Astrocyte (in vitro differentiated cells and primary cell): ENCODE measurements around the gene C1QTNF2. TPM values are rescaled to one million over a fixed set of nuclear protein-coding genes. Genes with fewer than 3 reads are reported as not detected.
"Not testable (repeated sequence)": the region's sequence is repeated elsewhere in the genome, so short reads cannot be mapped to it uniquely, and the experiment has no call there.

Experiments used
- DNase-seq: peaks from one replicate; pipeline ENCODE4 v3.0.0-alpha.2; 2010; ENCODE audit warnings: low read depth
- FAIRE-seq: peaks from 2 replicates; lab custom pipeline; 2011; peaks lifted over from hg19 to GRCh38; lab: Jason Lieb, UNC
- H2AFZ ChIP-seq: 2 replicates; pipeline ENCODE4 v1.6.0; 2012; ENCODE audit warnings: low read depth, low read length, inconsistent platforms
- H3K27ac ChIP-seq: 2 replicates; pipeline ENCODE4 v1.5.1; 2011; ENCODE audit warnings: low read depth, low read length, inconsistent platforms
- H3K27me3 ChIP-seq: 2 replicates; pipeline ENCODE4 v1.6.0; 2011; ENCODE audit warnings: low read length, inconsistent platforms; ENCODE audit not compliant: insufficient read depth
- H3K36me3 ChIP-seq: 2 replicates; pipeline ENCODE4 v1.5.1; 2011; ENCODE audit warnings: low read length, inconsistent platforms; ENCODE audit not compliant: insufficient read depth
- H3K4me1 ChIP-seq: 2 replicates; pipeline ENCODE4 v1.5.1; 2011; ENCODE audit warnings: low read length, inconsistent platforms; ENCODE audit not compliant: insufficient read depth
- H3K4me2 ChIP-seq: 2 replicates; pipeline ENCODE4 v1.6.0; 2012; ENCODE audit warnings: low read length, inconsistent platforms
- H3K4me3 ChIP-seq: 2 replicates; pipeline ENCODE4 v1.5.1; 2011; ENCODE audit warnings: low read depth, mild to moderate bottlenecking, low read length, inconsistent platforms; ENCODE audit not compliant: insufficient read depth
- H3K79me2 ChIP-seq: 2 replicates; pipeline ENCODE4 v1.6.0; 2012; ENCODE audit warnings: mild to moderate bottlenecking, low read length, inconsistent platforms; ENCODE audit not compliant: insufficient read depth
- H3K9ac ChIP-seq: 2 replicates; pipeline ENCODE4 v1.6.0; 2012; ENCODE audit warnings: mild to moderate bottlenecking, low read length, inconsistent platforms
- H3K9me3 ChIP-seq: 2 replicates; pipeline ENCODE4 v1.5.1; 2012; ENCODE audit warnings: low read depth, mild to moderate bottlenecking, low read length, inconsistent platforms; ENCODE audit not compliant: insufficient read depth
- H4K20me1 ChIP-seq: 2 replicates; pipeline ENCODE4 v1.6.0; 2012; ENCODE audit warnings: low read length, inconsistent platforms; ENCODE audit not compliant: insufficient read depth
- H3K27ac Mint-ChIP-seq: one replicate; pipeline ENCODE4 v1.8.0; 2021; ENCODE audit warnings: mild to moderate bottlenecking, mixed read lengths; ENCODE audit not compliant: unreplicated experiment
- H3K27me3 Mint-ChIP-seq: one replicate; pipeline ENCODE4 v1.8.0; 2021; ENCODE audit warnings: low read depth, mixed read lengths; ENCODE audit not compliant: unreplicated experiment
- H3K36me3 Mint-ChIP-seq: one replicate; pipeline ENCODE4 v1.8.0; 2021; ENCODE audit warnings: low read depth, mixed read lengths; ENCODE audit not compliant: unreplicated experiment
- H3K4me1 Mint-ChIP-seq: one replicate; pipeline ENCODE4 v1.8.0; 2021; ENCODE audit warnings: low read depth, mixed read lengths; ENCODE audit not compliant: unreplicated experiment
- H3K4me3 Mint-ChIP-seq: one replicate; pipeline ENCODE4 v1.8.0; 2021; ENCODE audit warnings: mild to moderate bottlenecking, moderate library complexity, mixed read lengths; ENCODE audit not compliant: unreplicated experiment
- H3K9me3 Mint-ChIP-seq: one replicate; pipeline ENCODE4 v1.8.0; 2021; ENCODE audit warnings: mild to moderate bottlenecking, mixed read lengths; ENCODE audit not compliant: unreplicated experiment
- CTCF ChIP-seq: IDR thresholded peaks from 2 replicates; pipeline ENCODE4 v1.5.1; 2011; ENCODE audit warnings: low read depth, mild to moderate bottlenecking, inconsistent platforms, low read length, moderate library complexity; ENCODE audit not compliant: insufficient read depth
- EZH2 ChIP-seq: IDR thresholded peaks from 2 replicates; pipeline ENCODE4 v1.6.1; 2012; ENCODE audit warnings: mild to moderate bottlenecking, low read length, inconsistent platforms; ENCODE audit not compliant: insufficient read depth
- total RNA-seq: library from RNA; stranded (reverse); gene quantifications from 2 replicates; pipeline ENCODE4 v1.2.1, GENCODE V29; 2021

The C1QTNF2 gene
- total RNA-seq, 1 donor from 2014 or later: 0.64 TPM

- Mint-ChIP-seq H3K36me3 (no peaks in the 10 kb centered on the region), H3K4me3 (no peak overlapping the region), H3K9me3 (no peaks in the 10 kb centered on the region), H3K27me3 (peaks cover 2% of the 10 kb centered on the region), H3K27ac (no peak overlapping the region), H3K4me1 (peaks cover 9% of the 10 kb centered on the region)
- H3K4me2 ChIP-seq: no peak overlapping the region
- TF ChIP-seq EZH2: no peak
- no peak for TF ChIP-seq CTCF
- peaks cover 2% of the 10 kb centered on the region for H3K4me1 ChIP-seq
- H3K27ac ChIP-seq: no peak overlapping the region
- no peaks in the 10 kb centered on the region for H3K79me2 ChIP-seq
- H2AFZ ChIP-seq: no peak overlapping the region
- peak; percentile 81 for DNase-seq
- no peaks in the 10 kb centered on the region for H3K9me3 ChIP-seq
- no peak overlapping the region for H3K9ac ChIP-seq
- no peaks in the 10 kb centered on the region for H3K36me3 ChIP-seq
- no peaks in the 10 kb centered on the region for H3K27me3 ChIP-seq
- H3K4me3 ChIP-seq: no peak overlapping the region
- no peak for FAIRE-seq
- H4K20me1 ChIP-seq: no peaks in the 10 kb centered on the region
These were observed 27.9 kb downstream of the C1QTNF2 start for GRCh38 chr5:160342413-160342941.

DNA sequence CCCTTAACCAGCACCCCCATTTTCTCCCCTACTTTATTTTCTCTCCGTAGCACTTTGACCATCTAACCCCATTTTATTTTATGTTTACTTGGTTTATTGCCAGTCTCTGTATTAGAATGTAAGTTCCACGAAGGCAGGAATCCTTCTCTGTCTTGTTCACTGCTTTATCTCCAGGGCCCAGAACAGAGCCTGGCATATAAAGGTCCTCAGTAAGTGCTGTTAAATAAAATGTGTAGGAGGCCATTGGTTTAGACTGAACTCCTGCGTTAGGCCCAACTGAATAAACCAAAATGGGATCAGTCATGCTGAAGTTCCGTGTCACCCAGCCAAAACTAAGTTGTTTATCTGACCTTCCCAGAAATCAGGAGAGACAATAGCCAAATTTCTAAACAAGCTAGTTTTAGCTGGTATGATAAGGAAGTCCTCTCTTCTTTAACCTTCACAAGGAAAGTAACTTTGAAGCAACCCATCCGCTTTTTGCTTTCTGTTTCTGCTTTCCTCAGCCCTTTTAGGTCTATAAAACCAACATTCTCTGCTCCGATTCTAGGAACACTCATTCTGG lies 29.0 kb downstream of the C1QTNF2 start:
- Histone ChIP-seq H3K27ac (no peak overlapping the region), H2AFZ (no peak overlapping the region), H3K4me1 (peaks cover 2% of the 10 kb centered on the region), H3K4me2 (no peak overlapping the region), H3K9me3 (no peaks in the 10 kb centered on the region), H3K9ac (no peak overlapping the region), H3K4me3 (no peak overlapping the region), H3K36me3 (no peaks in the 10 kb centered on the region), H3K27me3 (no peaks in the 10 kb centered on the region), H3K79me2 (no peaks in the 10 kb centered on the region), H4K20me1 (no peaks in the 10 kb centered on the region)
- H3K4me1 Mint-ChIP-seq: peaks cover 9% of the 10 kb centered on the region
- H3K36me3 Mint-ChIP-seq: no peaks in the 10 kb centered on the region
- no peak for DNase-seq
- H3K4me3 Mint-ChIP-seq: no peak overlapping the region
- H3K9me3 Mint-ChIP-seq: no peaks in the 10 kb centered on the region
- H3K27ac Mint-ChIP-seq: no peak overlapping the region
- no peak for TF ChIP-seq EZH2
- TF ChIP-seq CTCF: no peak
- FAIRE-seq: no peak
- peaks cover 2% of the 10 kb centered on the region for H3K27me3 Mint-ChIP-seq

GRCh38 chr5:160340513-160340912 lies 29.9 kb downstream of the C1QTNF2 start:
- H3K36me3 Mint-ChIP-seq, H3K36me3 ChIP-seq, H3K27me3 ChIP-seq, H4K20me1 ChIP-seq, H3K27ac Mint-ChIP-seq, H3K9me3 Mint-ChIP-seq, DNase-seq, H2AFZ ChIP-seq, H3K79me2 ChIP-seq, H3K9ac ChIP-seq, H3K4me3 Mint-ChIP-seq, H3K4me1 ChIP-seq, H3K4me1 Mint-ChIP-seq, H3K27ac ChIP-seq, H3K4me3 ChIP-seq, H3K4me2 ChIP-seq, H3K27me3 Mint-ChIP-seq, FAIRE-seq, H3K9me3 ChIP-seq: not testable (repeated sequence)
